ENCODE results near the gene B3GAT3. TPM values are rescaled to one million over a fixed set of nuclear protein-coding genes. Genes with fewer than 3 reads are reported as not detected.

The B3GAT3 gene
- total and polyA plus RNA-seq, 2 of the 8 experiments (the other 6 are each of a cell fraction or from before 2014, with no cell fraction given): 28.0 to 39.0 TPM

GRCh38 chr11:62645946-62646824, 24.4 kb upstream of the B3GAT3 start, which contains the start of gene GANAB:
Gene GANAB, minus strand, starts transcription at chr11:62646613. Its CDS starts 14 bp downstream, at chr11:62646599.
- CTCF ChIA-PET (ENCODE audit: partially characterized antibody): interaction anchor here (0.6 to 1.4 kb wide), 8 partner anchors 8 to 1290 kb away, joined by 3 to 12 read pairs (median 3); partner anchors contain the start of genes C11orf98 and CSKMT
- no peak for FAIRE-seq
- TF ChIP-seq ATF3 (IDR thresholded peaks at IDR 0.05; ENCODE audit: insufficient read depth, low read depth, low read length): no peak
- TF ChIP-seq SIX5 (IDR thresholded peaks at IDR 0.05; ENCODE audit: low read depth, low read length): no peak
- peak; percentile 89 for TF ChIP-seq TBP (IDR thresholded peaks at IDR 0.05; ENCODE audit: low read depth, low read length)
- no peak for TF ChIP-seq USF2 (IDR thresholded peaks at IDR 0.05; ENCODE audit: low read length)
- no peak for TF ChIP-seq TCF12 (IDR thresholded peaks at IDR 0.05; ENCODE audit: low read depth, low read length)
- 0 out of 2 replicates have a peak, but pooled peaks have one; percentile 43 for TF ChIP-seq CHD1 (IDR thresholded peaks at IDR 0.05; ENCODE audit: low read depth, low read length)
- no peak for TF ChIP-seq JUN (IDR thresholded peaks at IDR 0.05; ENCODE audit: low read depth, low read length)
- TF ChIP-seq KDM5A (IDR thresholded peaks at IDR 0.05; ENCODE audit: low read length): peak; percentile 75
- no peak for TF ChIP-seq RXRA (IDR thresholded peaks at IDR 0.05; ENCODE audit: insufficient read depth, low read depth, low read length)

More at GRCh38 chr11:62645946-62646824, 24.4 kb upstream of the B3GAT3 start, which contains the start of gene GANAB:
- H3K18ac ChIP-seq (ENCODE audit: extremely low read depth, low read length): peak within 1 kb of the TSS; percentile 34
- POLR2A ChIA-PET (ENCODE audit: partially characterized antibody): interaction anchor here (0.5 to 50.4 kb wide), 20 partner anchors 9 to 209 kb away, joined by 3 to 2041 read pairs (median 6); partner anchors contain the start of genes B3GAT3, BSCL2, C11orf98 and CSKMT
- peak within 1 kb of the TSS; percentile 90 for H3K27ac ChIP-seq (ENCODE audit: low read depth, low read length)
- H2BK120ac ChIP-seq (replicated peaks; ENCODE audit: low read depth, low read length): no peak within 1 kb of the TSS
- H3K9me3 ChIP-seq (ENCODE audit: insufficient read depth in 2 of 2, low read depth in 1 of 2, low read length in 1 of 2): no peaks in the 10 kb centered on the region
- peaks cover 0 to 28% (median 7%) of the 10 kb centered on the region in 4 experiments; a peak in 6 of 8 replicates for H3K36me3 ChIP-seq (ENCODE audit: control insufficient read depth in 2 of 4, insufficient read depth in 4 of 4, low read length in 3 of 4)
- peaks cover 7 to 47% of the 10 kb centered on the region in 2 experiments for H3K79me2 ChIP-seq (ENCODE audit: control insufficient read depth in 1 of 2, insufficient read depth in 2 of 2, low read length in 2 of 2)
- peak within 1 kb of the TSS; percentile 96 for H3K56ac ChIP-seq (replicated peaks; ENCODE audit: insufficient read length, low read depth, low read length)
- H3K9ac ChIP-seq (replicated peaks in 1 of 4; ENCODE audit: extremely low read depth in 1 of 4, low read depth in 3 of 4, low read length in 3 of 4): peak within 1 kb of the TSS; percentile 76 to 97 (median 94)
- DNase-seq (ENCODE audit: low read depth in 1 of 2, low spot score in 2 of 2): peak; percentile 87 to 96
- peak within 1 kb of the TSS; percentile 98 for H4K8ac ChIP-seq (ENCODE audit: extremely low read depth, insufficient read depth, low read length)
- peak within 1 kb of the TSS; percentile 89 for H4K91ac ChIP-seq (replicated peaks; ENCODE audit: insufficient read length, low read length)
- peak within 1 kb of the TSS; percentile 92 for H3K4ac ChIP-seq (replicated peaks; ENCODE audit: insufficient read length, low read depth, low read length)
- H2BK15ac ChIP-seq (ENCODE audit: low read length): no peak within 1 kb of the TSS
- peak within 1 kb of the TSS; percentile 71 to 99 (median 90) for H3K4me3 ChIP-seq (ENCODE audit: extremely low read depth in 1 of 4, insufficient read depth in 2 of 4, low read depth in 3 of 4, low read length in 4 of 4)
- H2AK5ac ChIP-seq (ENCODE audit: low read depth, low read length): no peak within 1 kb of the TSS
- peaks cover 3 to 18% of the 10 kb centered on the region in 2 experiments for H4K20me1 ChIP-seq (replicated peaks in 1 of 2; ENCODE audit: control insufficient read depth in 1 of 2, insufficient read depth in 2 of 2, low read length in 2 of 2)
- H3K14ac ChIP-seq (ENCODE audit: insufficient read length): no peak within 1 kb of the TSS
- H3K23ac ChIP-seq (ENCODE audit: insufficient read length): no peak within 1 kb of the TSS
- H3K4me2 ChIP-seq (ENCODE audit: insufficient read depth in 1 of 2, low read depth in 2 of 2, low read length in 2 of 2): peak within 1 kb of the TSS; percentile 78 to 81
- H3K23me2 ChIP-seq (ENCODE audit: low read depth, low read length): peaks cover 5% of the 10 kb centered on the region; the same call in 1 of the 2 replicates
- H2BK20ac ChIP-seq (ENCODE audit: low read length): no peak within 1 kb of the TSS
- H2BK5ac ChIP-seq (ENCODE audit: low read depth, low read length): peak within 1 kb of the TSS; percentile 79
- no peaks in the 10 kb centered on the region; a peak in 2 of 7 replicates for H3K4me1 ChIP-seq (replicated peaks in 1 of 4; ENCODE audit: control insufficient read depth in 3 of 4, insufficient read depth in 4 of 4, low read length in 3 of 4)
- H2AFZ ChIP-seq (ENCODE audit: low read length): no peak within 1 kb of the TSS
- 2% methylated on average over 59 of the region's 73 CpGs; no CpG with 5 or more reads in 1 of the 2 experiments for WGBS, 2 experiments (ENCODE audit: extremely low coverage in 1 of 2, insufficient coverage in 1 of 2, insufficient read length in 1 of 2, insufficient replicate concordance in 2 of 2, low coverage in 1 of 2, low lambda C conversion rate in 2 of 2, missing lambda C conversion rate in 1 of 2)
- peak within 1 kb of the TSS; percentile 87 for H4K5ac ChIP-seq (ENCODE audit: insufficient read length, low read depth, low read length)
- peaks cover 8% of the 10 kb centered on the region for H3K79me1 ChIP-seq (ENCODE audit: low read depth, low read length)
- H3K27me3 ChIP-seq (replicated peaks in 1 of 4; ENCODE audit: control insufficient read depth in 3 of 4, extremely low read depth in 1 of 4, insufficient read depth in 3 of 4, low read length in 3 of 4): no peaks in the 10 kb centered on the region
- 0 out of 2 replicates have a peak within 1 kb of the TSS, but pooled peaks have one; percentile 2 for H2BK12ac ChIP-seq (ENCODE audit: low read depth, low read length)

All from H1 (cell line).